Gastrocnemius medialis (tissue), 4 donors: ENCODE measurements around the gene REC8.

Source experiments
- CTCF ChIP-seq, 5 experiments: fragments of 450-650 bp in 3 of 5; fragments of 200-600 bp in 2 of 5; sonication (generic) in 2 of 5; IDR thresholded peaks in 4 of 5; conservative IDR thresholded peaks in 1 of 5; 1 replicate in 4 of 5; 2 replicates in 1 of 5; pipeline ENCODE4 v1.5.1; 2016 to 2019; ENCODE audit warnings: antibody characterized with exemption in 5 of 5, mild to moderate bottlenecking in 3 of 5, moderate library complexity in 3 of 5
- POLR2A ChIP-seq, 2 donors: fragments of 450-650 bp; IDR thresholded peaks; one replicate each; pipeline ENCODE4 v1.6.1; 2017; ENCODE audit warnings: antibody characterized with exemption in 2 of 2, mild to moderate bottlenecking in 2 of 2, moderate library complexity in 2 of 2

DNA sequence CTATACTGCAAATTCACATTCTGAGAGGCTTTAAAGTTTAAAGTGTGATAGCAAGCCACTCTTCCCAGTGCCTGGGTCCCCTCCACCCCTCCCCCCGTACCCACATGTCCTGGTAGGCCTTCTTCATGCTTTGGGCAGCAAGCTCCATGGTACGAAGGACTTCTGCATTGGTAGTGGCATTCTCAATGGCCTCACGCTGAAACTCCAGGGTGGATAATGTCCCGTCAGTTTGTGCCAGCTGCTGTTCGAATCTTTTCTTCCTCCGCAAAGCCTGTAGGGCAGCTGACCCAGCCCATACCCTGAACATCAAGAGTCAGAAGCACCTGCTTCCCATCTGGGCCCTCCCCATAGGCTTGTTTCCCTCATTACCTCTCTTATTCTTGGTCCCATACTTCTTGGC is 39.4 kb downstream of the REC8 start:
- TF ChIP-seq CTCF (IDR thresholded peaks at IDR 0.05 in 4 of 5, conservative IDR thresholded peaks at IDR 0.05 in 1 of 5): no peak
- TF ChIP-seq POLR2A (IDR thresholded peaks at IDR 0.05): no peak
